Measurements from ENCODE around the gene EEPD1. TPM values are rescaled to one million over a fixed set of nuclear protein-coding genes. Genes with fewer than 3 reads are reported as not detected.
A peak's percentile ranks its signal among the peaks of the same experiment; 100 is the strongest.

Gene EEPD1
- total and polyA plus RNA-seq, 10 donors = 7.7 to 23.4 (median 14.6) TPM

GRCh38 chr7:36141850-36142249, 11.2 kb upstream of the EEPD1 start:
- DNase-seq = no peak
- no peak for TF ChIP-seq POLR2A (IDR thresholded peaks at IDR 0.05)
- no peak for TF ChIP-seq POLR2AphosphoS5 (IDR thresholded peaks at IDR 0.05)
- TF ChIP-seq CTCF (IDR thresholded peaks at IDR 0.05 in 8 of 11, conservative IDR thresholded peaks at IDR 0.05 in 3 of 11) = no peak
- intact Hi-C loops (cut with DNase I; ENCODE audit: low total_unique reads) = no loop called here
- H3K4me1 ChIP-seq = peaks cover 0 to 9% (median 0%) of the 10 kb centered on the region in 6 donors
- H3K9me3 ChIP-seq = peaks cover 0 to 15% (median 12%) of the 10 kb centered on the region in 8 donors
- no peaks in the 10 kb centered on the region for H3K36me3 ChIP-seq
- H3K4me3 ChIP-seq = no peak overlapping the region
- no peak overlapping the region for H3K27ac ChIP-seq
- H3K27me3 ChIP-seq (replicated peaks in 1 of 7) = no peaks in the 10 kb centered on the region

- no peak for TF ChIP-seq POLR2AphosphoS5 (IDR thresholded peaks at IDR 0.05)
- no peak for TF ChIP-seq CTCF (IDR thresholded peaks at IDR 0.05 in 8 of 11, conservative IDR thresholded peaks at IDR 0.05 in 3 of 11)
- no peak for TF ChIP-seq POLR2A (IDR thresholded peaks at IDR 0.05)
- peaks cover 0 to 9% (median 0%) of the 10 kb centered on the region in 6 donors for H3K4me1 ChIP-seq
- no peaks in the 10 kb centered on the region for H3K27me3 ChIP-seq (replicated peaks in 1 of 7)
- H3K9me3 ChIP-seq = peaks cover 0 to 23% (median 20%) of the 10 kb centered on the region in 8 donors
- H3K27ac ChIP-seq = peak overlapping the region in 1 of 8 donors; percentile 28
- intact Hi-C loops (cut with DNase I; ENCODE audit: low total_unique reads) = no loop called here
- H3K36me3 ChIP-seq = no peaks in the 10 kb centered on the region
- H3K4me3 ChIP-seq = no peak overlapping the region
- DNase-seq = no peak
Observed at GRCh38 chr7:36144189-36144588, 8.9 kb upstream of the EEPD1 start.

GRCh38 chr7:36145686-36146085, 7.4 kb upstream of the EEPD1 start:
- intact Hi-C loops (cut with DNase I; ENCODE audit: low total_unique reads) = no loop called here
- Histone ChIP-seq H3K27ac (no peak overlapping the region), H3K4me1 (peaks cover 0 to 9% (median 0%) of the 10 kb centered on the region in 6 donors), H3K9me3 (peaks cover 0 to 19% (median 16%) of the 10 kb centered on the region in 8 donors), H3K36me3 (no peaks in the 10 kb centered on the region), H3K27me3 (replicated peaks in 1 of 7) (no peaks in the 10 kb centered on the region), H3K4me3 (no peak overlapping the region)
- no peak for DNase-seq
- WGBS, 5 donors = 70 to 83% (median 74%) methylated on average over 1 of the region's 1 CpG
- no peak for TF ChIP-seq CTCF (IDR thresholded peaks at IDR 0.05 in 8 of 11, conservative IDR thresholded peaks at IDR 0.05 in 3 of 11)
- no peak for TF ChIP-seq POLR2AphosphoS5 (IDR thresholded peaks at IDR 0.05)
- no peak for TF ChIP-seq POLR2A (IDR thresholded peaks at IDR 0.05)

GRCh38 chr7:36147361-36147760, 5.7 kb upstream of the EEPD1 start:
- H3K36me3 ChIP-seq = no peaks in the 10 kb centered on the region

More at GRCh38 chr7:36147361-36147760, 5.7 kb upstream of the EEPD1 start:
- Histone ChIP-seq H3K9me3 (peaks cover 0 to 9% (median 7%) of the 10 kb centered on the region in 8 donors), H3K27me3 (replicated peaks in 1 of 7) (no peaks in the 10 kb centered on the region), H3K4me3 (no peak overlapping the region), H3K4me1 (peaks cover 2 to 15% (median 5%) of the 10 kb centered on the region in 6 donors), H3K27ac (no peak overlapping the region)
- no peak for DNase-seq
- intact Hi-C loops (cut with DNase I; ENCODE audit: low total_unique reads) = no loop called here
- 92 to 98% (median 93%) methylated on average over 4 of the region's 4 CpGs for WGBS, 5 donors
- TF ChIP-seq CTCF (IDR thresholded peaks at IDR 0.05 in 8 of 11, conservative IDR thresholded peaks at IDR 0.05 in 3 of 11) (no peak), POLR2AphosphoS5 (IDR thresholded peaks at IDR 0.05) (no peak), POLR2A (IDR thresholded peaks at IDR 0.05) (no peak)

Measured in spleen (tissue), 11 donors.